GM18873 (cell line): ENCODE results near the gene RPAP3.

Experiments
- ATAC-seq: cut with Tn5 transposase; IDR thresholded peaks from one replicate; pipeline ENCODE4 v1.9.1; 2021; ENCODE audit warnings: mild to moderate bottlenecking, moderate library complexity, moderate number of reproducible peaks; ENCODE audit not compliant: unreplicated experiment, low FRiP score

Gene RPAP3, protein sequence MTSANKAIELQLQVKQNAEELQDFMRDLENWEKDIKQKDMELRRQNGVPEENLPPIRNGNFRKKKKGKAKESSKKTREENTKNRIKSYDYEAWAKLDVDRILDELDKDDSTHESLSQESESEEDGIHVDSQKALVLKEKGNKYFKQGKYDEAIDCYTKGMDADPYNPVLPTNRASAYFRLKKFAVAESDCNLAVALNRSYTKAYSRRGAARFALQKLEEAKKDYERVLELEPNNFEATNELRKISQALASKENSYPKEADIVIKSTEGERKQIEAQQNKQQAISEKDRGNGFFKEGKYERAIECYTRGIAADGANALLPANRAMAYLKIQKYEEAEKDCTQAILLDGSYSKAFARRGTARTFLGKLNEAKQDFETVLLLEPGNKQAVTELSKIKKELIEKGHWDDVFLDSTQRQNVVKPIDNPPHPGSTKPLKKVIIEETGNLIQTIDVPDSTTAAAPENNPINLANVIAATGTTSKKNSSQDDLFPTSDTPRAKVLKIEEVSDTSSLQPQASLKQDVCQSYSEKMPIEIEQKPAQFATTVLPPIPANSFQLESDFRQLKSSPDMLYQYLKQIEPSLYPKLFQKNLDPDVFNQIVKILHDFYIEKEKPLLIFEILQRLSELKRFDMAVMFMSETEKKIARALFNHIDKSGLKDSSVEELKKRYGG

GRCh38 chr12:47705566-47706425 lies at the start of gene RPAP3:
TSS of gene RPAP3 (minus strand) at chr12:47706030. CDS start at chr12:47702840, 3,190 bp downstream.
- ATAC-seq, result peak; percentile 68

- no peak for ATAC-seq
Measured at GRCh38 chr12:47754881-47755280, 49.1 kb upstream of the RPAP3 start.

DNA sequence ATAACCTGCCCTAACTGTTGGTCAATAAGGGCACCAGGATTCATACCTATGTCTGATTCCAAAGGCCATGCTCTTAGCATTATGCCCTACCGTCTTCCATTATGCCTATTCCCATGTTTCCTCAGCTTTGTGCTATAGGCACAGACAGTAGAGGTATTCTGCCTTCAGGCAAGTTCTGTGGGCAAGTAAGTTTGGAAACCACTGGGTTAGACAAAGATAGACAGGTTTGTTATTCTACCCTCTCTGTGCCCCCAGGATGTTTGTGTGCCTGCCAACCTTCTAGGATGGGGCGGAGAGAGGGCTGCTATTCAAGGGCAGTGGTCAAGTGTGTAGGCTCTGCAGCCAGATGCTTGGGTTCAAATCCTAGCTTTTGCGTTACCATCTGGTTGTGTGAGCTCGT lies 48.3 kb upstream of the RPAP3 start:
- ATAC-seq, result no peak

DNA sequence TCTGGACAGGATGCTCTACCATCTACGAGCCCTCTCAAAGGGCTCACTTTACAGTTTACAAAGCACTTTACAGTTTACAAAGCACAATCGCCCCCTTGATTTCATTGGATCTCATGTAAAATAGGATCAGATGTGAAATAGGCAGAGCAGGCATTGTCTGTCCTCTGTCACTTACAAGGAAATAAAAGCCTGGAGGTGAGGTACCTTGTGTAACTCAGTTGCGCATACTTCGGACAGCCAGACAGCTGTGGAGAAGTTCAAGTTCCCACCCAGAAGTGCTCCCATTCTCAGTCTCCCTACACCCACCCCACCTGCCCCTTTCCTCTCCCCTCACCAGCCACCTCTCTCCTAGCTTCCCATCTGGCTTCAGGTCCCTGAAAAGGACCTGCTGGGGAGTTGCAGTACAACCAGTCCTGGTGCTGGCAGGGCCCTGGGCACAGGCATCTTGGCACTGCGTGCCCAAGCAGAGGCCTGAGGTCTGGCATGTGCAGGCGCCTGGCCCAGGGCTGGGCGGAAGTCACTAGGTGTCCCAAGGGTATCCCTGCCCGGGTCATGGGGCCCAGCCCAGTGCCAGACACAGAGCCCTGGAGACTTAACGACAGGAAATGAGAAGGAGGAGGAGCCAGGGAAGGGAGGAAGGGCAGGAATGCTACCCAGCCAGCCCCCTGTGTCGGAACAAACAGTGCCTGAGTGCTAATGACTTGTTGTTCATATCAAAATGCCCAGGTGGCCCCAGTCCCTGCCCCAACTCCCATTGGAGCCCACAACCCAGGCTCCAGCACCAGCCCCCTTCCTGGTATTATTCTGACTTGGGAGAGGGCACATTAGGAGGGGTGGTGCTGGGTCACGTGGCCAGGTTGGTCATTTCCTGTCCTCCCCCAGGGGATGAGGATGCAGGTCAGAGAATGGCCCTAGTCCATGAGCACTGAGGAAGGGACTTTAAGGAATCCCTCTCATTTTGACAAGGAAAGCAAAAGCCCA lies 47.5 kb upstream of the RPAP3 start:
- ATAC-seq, result no peak

- ATAC-seq, result no peak
Measured at GRCh38 chr12:47752552-47752951, 46.7 kb upstream of the RPAP3 start.

- no peak for ATAC-seq
Measured at GRCh38 chr12:47752121-47752520, 46.3 kb upstream of the RPAP3 start.

GRCh38 chr12:47751561-47751960 lies 45.7 kb upstream of the RPAP3 start:
- ATAC-seq, result no peak

GRCh38 chr12:47750916-47751470 lies 45.2 kb upstream of the RPAP3 start:
- no peak for ATAC-seq

GRCh38 chr12:47750229-47750798 lies 44.5 kb upstream of the RPAP3 start:
- ATAC-seq, result no peak

- ATAC-seq, result no peak
Measured at GRCh38 chr12:47748899-47749298, 43.1 kb upstream of the RPAP3 start.

- no peak for ATAC-seq
Measured at GRCh38 chr12:47748507-47748828, 42.6 kb upstream of the RPAP3 start.

DNA sequence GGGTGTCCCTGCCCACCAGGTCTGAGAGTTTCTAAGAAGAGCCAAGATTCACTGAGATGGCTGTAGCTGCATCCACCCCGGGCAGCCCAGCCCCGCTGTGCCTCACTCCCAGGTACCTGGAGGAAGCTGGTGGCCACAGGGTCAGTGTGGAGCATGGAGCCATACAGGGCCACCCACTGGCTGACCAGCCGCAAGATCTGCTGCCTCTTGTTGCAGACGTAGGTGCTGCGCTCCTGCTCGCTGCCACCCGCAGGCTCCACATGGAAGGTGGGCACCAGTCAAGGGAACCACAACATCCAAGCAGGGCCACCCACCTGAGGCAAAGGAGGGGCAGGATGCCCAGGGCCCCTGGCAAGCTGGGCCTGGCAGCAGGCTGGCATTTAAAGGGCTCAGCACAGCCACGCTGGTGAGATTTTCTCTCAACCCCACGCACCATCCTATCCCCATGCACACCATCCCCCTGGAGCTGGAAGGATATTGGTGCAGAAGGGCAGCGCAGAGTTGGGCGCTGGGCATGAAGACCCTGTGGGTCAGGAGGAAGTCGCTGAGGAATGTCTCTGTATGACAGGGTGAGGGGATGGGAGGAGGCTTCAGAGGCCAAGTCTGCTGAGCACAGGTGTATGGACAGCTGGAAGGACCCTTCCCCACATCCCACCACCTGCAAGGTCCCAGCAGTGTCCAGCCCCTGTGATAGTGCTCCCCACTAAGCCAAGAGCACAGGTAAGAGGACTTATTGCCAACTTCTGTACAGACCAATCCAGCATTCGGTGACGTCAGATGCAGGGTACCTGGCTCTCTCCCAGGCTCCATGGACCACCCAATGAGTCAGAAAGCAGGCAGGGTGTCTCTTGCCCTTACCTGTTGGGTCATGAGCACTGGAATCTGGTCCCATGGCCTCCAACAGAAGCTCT lies 42.0 kb upstream of the RPAP3 start:
- ATAC-seq, result no peak

GRCh38 chr12:47747126-47747525 lies 41.3 kb upstream of the RPAP3 start:
- ATAC-seq, result no peak

DNA sequence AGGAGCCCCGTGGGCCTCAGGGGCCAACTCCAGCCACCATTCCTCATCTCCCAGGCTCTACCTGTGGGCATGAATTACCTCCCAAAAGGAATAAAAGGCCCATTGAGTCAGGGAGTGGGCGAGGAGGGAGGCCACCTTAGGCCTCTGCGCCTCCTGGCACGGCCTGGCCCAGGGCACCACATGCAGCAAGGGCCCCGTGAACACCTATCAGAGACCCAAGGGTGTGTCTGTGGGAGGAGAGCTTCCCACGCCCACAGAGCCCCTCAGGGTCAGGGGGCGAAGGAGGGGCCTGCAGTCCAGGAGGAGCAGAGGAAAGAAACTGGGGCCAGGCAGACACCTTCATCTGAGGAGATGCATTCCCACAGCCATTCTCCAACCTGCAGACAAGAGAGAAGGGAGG lies 40.7 kb upstream of the RPAP3 start:
- ATAC-seq, result no peak

DNA sequence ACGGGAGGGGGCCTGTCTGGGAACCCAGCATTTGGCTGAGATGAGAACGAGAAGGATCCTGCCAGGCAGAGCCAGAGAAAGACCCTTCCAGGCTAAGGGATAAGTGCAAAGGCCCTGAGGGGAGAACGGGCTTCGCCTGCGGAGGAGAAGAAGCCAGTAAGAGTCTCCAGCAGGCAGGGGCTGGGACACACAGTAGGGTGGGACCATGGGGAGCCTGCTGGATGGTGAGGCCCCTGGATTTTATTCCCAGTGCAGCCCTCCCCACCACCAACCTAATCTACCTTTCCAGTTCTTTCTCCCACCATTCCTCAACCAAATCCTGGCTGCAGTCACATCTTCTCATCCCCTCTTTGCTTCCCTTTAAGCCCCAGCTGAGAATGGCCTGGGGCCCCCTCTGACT lies 40.2 kb upstream of the RPAP3 start:
- ATAC-seq, result no peak

GRCh38 chr12:47745485-47746041 lies 39.7 kb upstream of the RPAP3 start:
- no peak for ATAC-seq

DNA sequence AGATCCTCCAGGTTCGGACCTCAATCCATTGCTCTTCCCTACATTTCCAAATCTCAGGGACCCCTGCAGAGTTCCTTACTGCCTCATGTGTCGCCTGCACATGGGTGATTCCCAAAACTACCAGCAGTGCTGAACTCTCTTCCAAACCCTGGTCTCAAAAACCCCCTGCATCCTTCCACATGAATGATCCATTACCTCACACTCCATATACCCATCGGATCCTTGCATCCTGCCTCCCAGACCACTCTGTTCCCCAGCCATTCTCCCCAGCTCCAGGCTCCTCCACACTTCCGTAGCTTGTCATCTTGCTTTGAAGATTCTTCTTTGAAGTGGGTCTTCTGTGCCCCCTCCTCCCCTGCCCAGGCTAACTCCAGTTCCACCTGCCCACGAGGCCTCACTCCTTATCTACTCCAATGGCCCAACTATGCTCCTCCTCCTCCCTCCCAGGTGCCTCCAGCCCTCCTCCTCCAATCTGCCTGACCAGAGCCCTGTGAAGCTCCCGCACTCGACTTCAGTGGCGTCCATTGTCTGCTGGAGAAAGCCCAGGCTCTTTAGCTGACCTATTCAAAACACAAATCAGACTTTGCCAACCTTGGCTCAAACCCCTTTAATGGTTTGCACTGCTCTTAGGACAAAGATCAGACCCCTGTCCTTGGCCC lies 39.1 kb upstream of the RPAP3 start:
- no peak for ATAC-seq
